CD14-positive monocyte (primary cell): ENCODE results near the gene CFAP92. TPM values are rescaled to one million over a fixed set of nuclear protein-coding genes. Genes with fewer than 3 reads are reported as not detected.

Experiments used
- DNase-seq, 3 donors: peaks; one replicate each; pipeline ENCODE4 v3.0.0-alpha.2; 2011 to 2022
- H2AFZ ChIP-seq: 2 replicates; pipeline ENCODE4 v1.6.0; 2012; ENCODE audit warnings: mild to moderate bottlenecking, low read depth, low read length, inconsistent platforms; ENCODE audit not compliant: insufficient read depth, poor library complexity, severe bottlenecking
- H3K27ac ChIP-seq, 2 donors: 1 replicate in 1 of 2; 2 replicates in 1 of 2; pipeline ENCODE4 v1.5.1; 2012 to 2013; ENCODE audit warnings: low read length in 2 of 2, control low read depth in 1 of 2, inconsistent platforms in 1 of 2, low read depth in 1 of 2, mild to moderate bottlenecking in 1 of 2
- H3K27me3 ChIP-seq, 2 donors: one replicate each; pipeline versions ENCODE4 v1.6.0 to v1.6.1; 2011 to 2013; ENCODE audit warnings: low read length in 2 of 2; ENCODE audit not compliant: control insufficient read depth in 2 of 2, insufficient read depth in 2 of 2
- H3K36me3 ChIP-seq, 2 donors: replicated peaks in 1 of 2; 1 replicate in 1 of 2; 2 replicates in 1 of 2; pipeline versions ENCODE4 v1.5.1 to v1.6.1; 2012 to 2013; ENCODE audit warnings: low read length in 2 of 2, control low read depth in 1 of 2, inconsistent platforms in 1 of 2, mild to moderate bottlenecking in 1 of 2; ENCODE audit not compliant: insufficient read depth in 2 of 2, control insufficient read depth in 1 of 2
- H3K4me1 ChIP-seq, 2 donors: 1 replicate in 1 of 2; 2 replicates in 1 of 2; pipeline versions ENCODE4 v1.5.1 to v1.6.1; 2012 to 2013; ENCODE audit warnings: low read length in 2 of 2, control low read depth in 1 of 2, inconsistent platforms in 1 of 2, mild to moderate bottlenecking in 1 of 2, moderate library complexity in 1 of 2; ENCODE audit not compliant: insufficient read depth in 2 of 2, control insufficient read depth in 1 of 2
- H3K4me2 ChIP-seq: replicated peaks from 2 replicates; pipeline ENCODE3; 2012; ENCODE audit warnings: low read length, moderate library complexity, mild to moderate bottlenecking; ENCODE audit not compliant: poor library complexity, severe bottlenecking; ENCODE audit errors: extremely low read depth
- H3K4me3 ChIP-seq, 3 experiments: fragments of 200-600 bp in 1 of 3; sonication (generic) in 1 of 3; replicated peaks in 1 of 3; 1 replicate in 2 of 3; 2 replicates in 1 of 3; pipeline ENCODE4 v1.5.1; 2011 to 2013; ENCODE audit warnings: low read length in 3 of 3, mild to moderate bottlenecking in 3 of 3, control low read depth in 2 of 3, low read depth in 2 of 3, inconsistent platforms in 1 of 3, moderate library complexity in 1 of 3
- H3K79me2 ChIP-seq: 2 replicates; pipeline ENCODE4 v1.6.0; 2012; ENCODE audit warnings: mild to moderate bottlenecking, control low read depth, inconsistent platforms, low read length, moderate library complexity; ENCODE audit not compliant: insufficient read depth
- H3K9ac ChIP-seq: 2 replicates; pipeline ENCODE4 v1.6.0; 2017; ENCODE audit warnings: low read length, mild to moderate bottlenecking; ENCODE audit not compliant: insufficient read depth, poor library complexity, severe bottlenecking
- H3K9me3 ChIP-seq, 2 donors: replicated peaks in 1 of 2; 1 replicate in 1 of 2; 2 replicates in 1 of 2; pipeline versions ENCODE4 v1.5.1 to v1.6.1; 2012 to 2013; ENCODE audit warnings: low read length in 2 of 2, control low read depth in 1 of 2; ENCODE audit not compliant: control insufficient read depth in 1 of 2, insufficient read depth in 1 of 2
- H4K20me1 ChIP-seq: 2 replicates; pipeline ENCODE4 v1.6.0; 2012; ENCODE audit warnings: mild to moderate bottlenecking, low read length, control low read depth, moderate library complexity; ENCODE audit not compliant: insufficient read depth
- H3K27ac Mint-ChIP-seq, 7 donors: one replicate each; pipeline ENCODE4 v1.8.0; 2020; ENCODE audit warnings: mild to moderate bottlenecking in 7 of 7, mixed read lengths in 7 of 7, moderate library complexity in 6 of 7, inconsistent platforms in 2 of 7
- H3K27me3 Mint-ChIP-seq, 3 donors: one replicate each; pipeline ENCODE4 v1.8.0; 2021 to 2022; ENCODE audit warnings: low read depth in 3 of 3, mild to moderate bottlenecking in 3 of 3, mixed read lengths in 3 of 3, moderate library complexity in 3 of 3, inconsistent platforms in 1 of 3
- H3K36me3 Mint-ChIP-seq, 2 donors: one replicate each; pipeline ENCODE4 v1.8.0; 2020; ENCODE audit warnings: mixed read lengths in 2 of 2, inconsistent platforms in 1 of 2, mild to moderate bottlenecking in 1 of 2
- H3K4me1 Mint-ChIP-seq: one replicate; pipeline ENCODE4 v1.8.0; 2020; ENCODE audit warnings: mild to moderate bottlenecking, mixed read lengths
- H3K4me3 Mint-ChIP-seq, 2 donors: one replicate each; pipeline ENCODE4 v1.8.0; 2020; ENCODE audit warnings: mild to moderate bottlenecking in 2 of 2, mixed read lengths in 2 of 2, moderate library complexity in 1 of 2
- H3K9me3 Mint-ChIP-seq, 7 donors: one replicate each; pipeline ENCODE4 v1.8.0; 2020 to 2022; ENCODE audit warnings: mixed read lengths in 7 of 7, mild to moderate bottlenecking in 6 of 7, moderate library complexity in 6 of 7, inconsistent platforms in 2 of 7
- CTCF ChIP-seq: fragments of 200-600 bp; IDR thresholded peaks from one replicate; pipeline ENCODE4 v1.8.0; 2022; ENCODE audit warnings: antibody characterized with exemption, mild to moderate bottlenecking
- WGBS: methylation state at CpG from one replicate; pipeline ENCODE4 v1.1.5; 2013; ENCODE audit warnings: missing lambda C conversion rate; ENCODE audit not compliant: insufficient coverage; 5-methylcytosine and 5-hydroxymethylcytosine counted together
- intact Hi-C, 2 donors: fragments of 100-400 bp; cut with micrococcal nuclease; formaldehyde crosslinking; loops; one replicate each; pipeline versions ENCODE4 v1.15.0 to v1.15.1; 2023
- polyA plus RNA-seq, 3 donors: library from polyadenylated mRNA; depleted of rRNA in 1 of 3; unstranded in 2 of 3; stranded (reverse) in 1 of 3; fragments of 300-500 nt in 2 of 3; fragments of >200 nt in 1 of 3; fragmentation: Illumina TruSeq in 2 of 3; gene quantifications; 1 replicate in 2 of 3; 2 replicates in 1 of 3; pipeline ENCODE4 v1.2.3, GENCODE V29; 2012 to 2021

CFAP92 gene
- polyA plus RNA-seq, 3 donors: 0.12 to 0.50 (median 0.19) TPM

GRCh38 chr3:128973988-128974564 lies 19.8 kb downstream of the CFAP92 start:
- Histone ChIP-seq H3K4me3 (no peak overlapping the region), H3K9ac (no peak overlapping the region), H3K79me2 (no peaks in the 10 kb centered on the region), H3K36me3 (no peaks in the 10 kb centered on the region), H3K27ac (peak overlapping the region in 1 of 2 donors; percentile 53), H3K4me1 (peaks cover 12 to 22% of the 10 kb centered on the region in 2 donors), H3K4me2 (peak overlapping the region; percentile 22), H3K9me3 (no peaks in the 10 kb centered on the region), H4K20me1 (no peaks in the 10 kb centered on the region), H3K27me3 (no peaks in the 10 kb centered on the region), H2AFZ (peak overlapping the region; percentile 70)
- H3K4me3 Mint-ChIP-seq: peak overlapping the region in 1 of 2 donors; percentile 51
- peak overlapping the region in 4 of 7 donors; percentile 4 to 75 (median 64) for H3K27ac Mint-ChIP-seq
- peaks cover 0 to 3% (median 0%) of the 10 kb centered on the region in 7 donors for H3K9me3 Mint-ChIP-seq
- H3K27me3 Mint-ChIP-seq: peaks cover 0 to 6% (median 0%) of the 10 kb centered on the region in 3 donors
- peak in 2 of 3 donors; percentile 18 to 48 for DNase-seq
- no peaks in the 10 kb centered on the region for H3K36me3 Mint-ChIP-seq
- peaks cover 30% of the 10 kb centered on the region for H3K4me1 Mint-ChIP-seq
- intact Hi-C loops: loop anchor here (10.0 kb wide), 2 partner anchors 341 to 351 kb away; a partner anchor contains a TSS
- WGBS: 21% methylated on average over 2 of the region's 5 CpGs
- TF ChIP-seq CTCF: no peak

GRCh38 chr3:128971421-128972100 lies 22.3 kb downstream of the CFAP92 start:
- H3K27me3 ChIP-seq: no peaks in the 10 kb centered on the region
- 100% methylated on average over 1 of the region's 6 CpGs for WGBS
- Mint-ChIP-seq H3K9me3 (peaks cover 0 to 3% (median 0%) of the 10 kb centered on the region in 7 donors), H3K4me1 (peaks cover 30% of the 10 kb centered on the region), H3K27me3 (peaks cover 0 to 6% (median 2%) of the 10 kb centered on the region in 3 donors), H3K36me3 (no peaks in the 10 kb centered on the region), H3K27ac (no peak overlapping the region), H3K4me3 (peak overlapping the region in 1 of 2 donors; percentile 16)
- peak overlapping the region; percentile 6 for H2AFZ ChIP-seq
- no peak overlapping the region for H3K27ac ChIP-seq
- no peak overlapping the region for H3K9ac ChIP-seq
- H3K79me2 ChIP-seq: no peaks in the 10 kb centered on the region
- H3K36me3 ChIP-seq: no peaks in the 10 kb centered on the region
- H4K20me1 ChIP-seq: no peaks in the 10 kb centered on the region
- peaks cover 12 to 22% of the 10 kb centered on the region in 2 donors for H3K4me1 ChIP-seq
- H3K4me2 ChIP-seq: no peak overlapping the region
- intact Hi-C loops: loop anchor here (10.0 kb wide), 2 partner anchors 343 to 353 kb away; a partner anchor contains a TSS
- no peaks in the 10 kb centered on the region for H3K9me3 ChIP-seq
- no peak overlapping the region for H3K4me3 ChIP-seq
- TF ChIP-seq CTCF: no peak
- DNase-seq: no peak
